HG03280 (cell line): ENCODE measurements around the gene DDX43.
"Not testable (repeated sequence)": the region's sequence is repeated elsewhere in the genome, so short reads cannot be mapped to it uniquely, and the experiment has no call there.

Source experiments
- ATAC-seq: cut with Tn5 transposase; IDR thresholded peaks from one replicate; pipeline ENCODE4 v1.9.1; 2021; ENCODE audit warnings: mild to moderate bottlenecking, moderate library complexity; ENCODE audit not compliant: unreplicated experiment

Gene DDX43

DNA sequence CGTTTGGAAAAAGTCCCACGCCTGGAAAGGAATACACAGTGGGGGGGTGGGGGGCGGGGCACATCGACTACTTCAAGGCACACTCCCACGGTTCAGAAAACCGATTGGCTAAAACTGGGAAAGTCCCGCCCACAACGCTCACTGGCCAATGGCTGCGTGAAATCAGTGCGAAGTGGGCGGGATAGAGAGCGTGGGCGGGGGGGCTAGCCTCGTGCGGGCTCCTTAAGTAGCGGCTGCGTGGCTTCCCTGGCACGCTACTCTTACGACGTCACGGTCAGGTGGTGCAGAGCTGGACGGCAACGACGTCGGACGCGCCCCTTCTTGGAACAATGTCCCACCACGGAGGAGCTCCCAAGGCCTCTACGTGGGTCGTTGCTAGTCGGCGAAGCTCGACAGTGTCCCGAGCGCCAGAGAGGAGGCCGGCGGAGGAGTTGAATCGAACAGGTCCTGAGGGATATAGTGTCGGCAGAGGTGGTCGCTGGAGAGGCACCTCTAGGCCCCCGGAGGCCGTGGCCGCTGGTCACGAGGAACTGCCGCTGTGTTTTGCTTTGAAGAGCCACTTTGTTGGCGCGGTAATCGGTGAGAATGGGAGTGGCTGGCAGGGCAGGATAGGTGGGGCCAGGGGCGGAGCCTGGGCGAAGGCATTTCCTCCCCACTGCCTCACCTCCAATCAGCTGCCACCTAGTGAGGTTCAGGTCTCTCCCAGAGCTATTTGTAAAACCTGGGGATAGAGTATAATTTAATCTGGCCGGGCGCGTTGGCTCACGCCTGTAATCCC lies at the start of gene DDX43:
Gene DDX43 (plus strand): TSS at position 252 of the 778 bp plus-strand sequence. CDS start 78 bp downstream, at position 330.
- peak; percentile 55 for ATAC-seq

DNA sequence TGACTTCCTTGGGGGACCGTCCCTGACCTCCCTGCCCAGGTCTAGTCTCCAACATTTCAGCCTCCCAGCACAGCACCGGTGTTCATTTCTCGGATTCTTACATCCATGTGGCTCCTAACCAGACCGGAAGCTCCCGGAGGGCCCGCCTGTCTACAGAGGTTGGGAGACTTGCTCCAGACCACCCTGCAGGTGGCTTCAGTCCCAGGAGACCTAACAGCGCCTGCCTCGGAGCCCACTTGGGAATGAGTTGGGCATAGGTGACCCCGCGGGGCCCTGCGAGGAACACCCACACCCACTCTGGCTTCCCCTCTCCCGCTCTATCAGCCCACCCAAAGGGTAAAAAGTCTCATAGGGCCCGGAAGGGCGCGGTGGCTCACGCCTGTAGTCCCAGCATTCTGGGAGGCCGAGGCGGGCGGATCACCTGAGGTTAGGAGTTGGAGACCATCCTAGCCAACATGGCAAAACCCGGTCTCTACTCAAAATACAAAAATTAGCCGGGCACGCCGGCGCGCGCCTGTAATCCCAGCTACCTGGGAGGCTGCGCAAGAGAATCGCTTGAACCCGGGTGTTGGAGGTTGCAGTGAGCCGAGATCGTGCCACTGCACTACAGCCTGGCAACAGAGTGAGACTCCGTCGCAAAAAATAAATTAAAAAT lies 46.0 kb upstream of the DDX43 start:
- ATAC-seq: no peak

DNA sequence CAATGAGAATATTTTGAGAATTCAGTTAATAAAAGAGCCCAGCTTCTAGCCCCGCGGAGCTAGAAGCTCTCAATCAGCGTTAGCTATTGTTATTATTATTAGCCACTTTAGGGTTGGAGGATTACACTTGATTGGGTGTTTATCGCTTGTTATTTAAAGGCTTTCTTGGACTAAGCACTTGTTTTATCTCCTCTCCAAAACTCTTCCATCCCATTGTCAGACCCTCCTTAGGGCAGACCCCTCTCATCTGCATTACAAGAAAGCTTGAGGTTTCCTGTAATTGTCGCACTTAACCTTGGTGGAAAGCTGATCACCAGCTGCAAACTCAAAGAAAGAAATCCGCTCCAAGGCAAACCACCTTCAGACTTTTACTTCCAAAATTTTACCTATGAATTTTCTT lies 45.3 kb upstream of the DDX43 start:
- no peak for ATAC-seq

DNA sequence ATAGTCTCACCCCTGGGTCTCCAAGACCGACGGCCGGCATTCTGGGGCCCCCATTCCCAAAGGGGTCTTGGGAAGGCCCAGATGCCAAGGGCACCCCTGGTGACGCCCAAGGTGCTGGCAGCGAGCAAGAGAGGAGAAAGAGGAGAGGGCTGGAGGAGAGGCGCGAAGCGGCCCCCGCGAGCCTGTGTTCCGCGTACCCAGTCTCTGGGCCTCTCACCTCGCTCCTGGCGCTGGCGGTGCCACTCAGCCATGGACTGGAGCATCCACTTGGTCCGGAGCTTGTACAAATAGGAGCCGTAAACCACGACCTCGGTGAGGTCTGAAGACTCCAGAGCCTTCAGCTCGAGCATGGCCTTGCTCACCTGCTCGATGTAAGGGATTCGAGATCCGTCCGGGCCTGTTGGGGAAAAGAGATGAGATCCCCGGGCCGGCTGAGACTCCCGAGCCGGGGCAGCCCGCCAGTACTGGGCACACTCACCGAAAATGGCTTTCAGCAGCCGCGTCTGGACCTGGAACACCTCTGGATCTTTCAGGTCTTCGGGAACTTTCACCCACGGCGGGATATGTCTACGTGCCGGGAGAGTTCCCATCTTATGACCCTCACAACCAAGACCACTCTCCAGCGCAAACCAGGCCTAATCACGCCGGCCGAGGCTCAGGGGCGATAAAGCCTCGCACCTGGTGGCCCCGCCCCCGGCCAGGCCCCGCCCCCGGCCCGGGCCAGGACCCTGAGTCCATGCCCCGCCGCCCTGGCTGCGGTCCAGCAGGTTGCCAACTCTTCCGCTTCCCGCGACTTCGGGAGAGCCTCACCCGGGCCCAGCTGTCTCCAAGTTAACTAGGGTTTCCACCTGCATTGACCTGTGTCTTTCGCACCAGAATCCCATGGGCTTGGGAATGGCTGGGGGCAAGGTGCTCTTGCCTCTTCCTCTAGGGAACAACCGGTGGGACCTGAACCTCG lies 40.7 kb upstream of the DDX43 start, which contains the start of gene DPPA5:
Gene DPPA5 (minus strand): TSS at position 641 of the 958 bp plus-strand sequence. CDS start 51 bp downstream, at position 590.
- no peak for ATAC-seq

DNA sequence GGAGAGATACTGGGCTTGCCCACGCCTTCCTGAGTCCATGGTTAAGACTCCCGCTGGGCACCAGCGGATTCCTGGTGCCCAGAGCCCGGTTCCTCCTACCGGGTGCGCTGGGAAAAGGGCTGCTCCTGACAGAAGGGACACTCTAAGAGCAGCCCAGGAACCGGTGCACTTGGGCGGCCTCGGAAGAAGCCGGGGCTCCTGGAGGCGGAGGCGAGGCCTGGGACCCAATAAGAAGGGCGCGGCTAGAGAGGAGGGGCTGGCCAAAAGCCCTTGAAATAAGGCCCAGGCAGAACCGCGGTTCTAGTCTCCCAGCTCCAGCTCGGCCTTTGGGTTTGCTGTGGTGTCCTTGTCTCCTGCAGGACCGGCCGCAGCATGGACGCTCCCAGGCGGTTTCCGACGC lies 32.3 kb upstream of the DDX43 start, which contains the start of gene KHDC3L:
Gene KHDC3L (plus strand): TSS at position 301 of the 400 bp plus-strand sequence. CDS start 72 bp downstream, at position 373.
- ATAC-seq: no peak

DNA sequence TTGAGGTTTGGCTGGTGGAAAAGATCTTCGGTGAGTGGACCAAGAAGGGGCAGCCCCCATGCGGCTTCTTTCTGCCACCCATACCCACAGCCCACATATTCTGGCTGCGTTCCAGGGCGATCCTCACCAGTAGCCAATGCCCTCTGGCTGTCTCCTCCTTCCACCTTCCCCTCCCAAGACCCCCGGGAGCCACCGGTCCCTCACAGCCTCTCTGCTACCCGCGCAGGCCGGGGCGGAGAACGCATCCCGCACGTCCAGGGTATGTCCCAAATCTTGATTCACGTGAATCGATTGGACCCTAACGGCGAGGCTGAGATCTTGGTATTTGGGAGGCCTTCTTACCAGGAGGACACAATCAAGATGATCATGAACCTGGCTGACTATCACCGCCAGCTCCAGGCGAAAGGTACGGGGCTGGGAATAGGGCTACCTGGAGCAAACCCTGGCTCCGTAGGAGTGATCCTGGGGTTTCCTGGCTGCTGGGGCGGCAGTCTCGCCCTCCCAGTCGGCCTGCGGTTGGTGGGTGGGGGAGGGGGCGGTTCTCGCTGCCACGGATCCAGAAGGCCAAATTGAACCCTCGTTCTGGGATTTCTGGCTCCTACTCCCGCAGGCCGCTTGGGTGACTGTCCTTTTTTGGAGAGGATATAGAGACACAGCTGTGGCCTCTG lies 31.6 kb upstream of the DDX43 start:
- no peak for ATAC-seq

DNA sequence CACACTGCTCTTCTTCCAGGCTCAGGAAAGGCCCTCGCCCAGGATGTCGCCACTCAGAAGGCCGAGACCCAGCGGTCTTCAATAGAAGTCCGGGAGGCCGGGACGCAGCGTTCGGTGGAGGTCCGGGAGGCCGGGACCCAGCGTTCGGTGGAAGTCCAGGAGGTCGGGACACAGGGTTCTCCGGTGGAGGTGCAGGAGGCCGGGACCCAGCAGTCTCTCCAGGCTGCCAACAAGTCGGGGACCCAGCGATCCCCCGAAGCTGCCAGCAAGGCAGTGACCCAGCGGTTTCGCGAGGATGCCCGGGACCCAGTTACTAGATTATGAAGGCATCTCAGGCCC lies 31.1 kb upstream of the DDX43 start:
- no peak for ATAC-seq

DNA sequence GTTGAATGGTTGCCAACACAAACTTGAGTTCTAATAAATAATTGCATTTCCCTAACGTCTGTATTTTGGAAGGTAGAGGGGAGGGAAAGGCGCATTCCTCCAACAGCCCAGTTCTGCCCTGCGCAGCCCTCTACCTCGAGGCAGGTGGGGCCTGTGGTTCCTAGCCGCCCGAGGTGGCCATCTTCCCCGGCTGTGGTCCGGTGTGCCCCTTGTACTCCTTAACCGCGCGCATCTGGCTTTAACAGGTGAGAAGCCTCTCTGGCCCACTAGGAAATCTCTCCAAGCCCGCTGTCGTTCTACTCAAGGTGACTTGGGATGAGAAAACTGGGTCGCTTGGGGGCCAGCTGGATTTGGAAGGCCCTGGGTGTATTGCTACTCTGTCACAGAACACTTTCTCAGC lies 30.5 kb upstream of the DDX43 start:
- ATAC-seq: no peak

DNA sequence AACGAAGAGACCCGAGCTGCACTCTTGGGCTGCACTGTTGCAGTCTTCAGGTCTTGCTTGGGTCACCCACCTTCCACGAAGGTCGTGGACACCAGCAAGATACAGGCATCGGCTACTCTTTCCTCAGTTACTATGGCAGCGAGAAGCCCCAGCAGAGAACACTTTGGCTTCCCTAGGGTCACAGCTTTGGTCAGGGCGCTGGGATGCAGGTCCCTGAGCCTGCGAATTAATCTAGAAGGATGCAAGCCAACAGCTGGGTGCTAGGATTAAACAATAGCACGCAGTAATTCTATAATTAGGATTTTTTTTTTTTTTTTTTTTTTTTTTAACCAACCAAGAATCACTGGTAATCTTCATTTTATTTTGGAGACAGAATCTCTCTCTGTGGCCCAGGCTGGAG lies 30.1 kb upstream of the DDX43 start:
- ATAC-seq: no peak

DNA sequence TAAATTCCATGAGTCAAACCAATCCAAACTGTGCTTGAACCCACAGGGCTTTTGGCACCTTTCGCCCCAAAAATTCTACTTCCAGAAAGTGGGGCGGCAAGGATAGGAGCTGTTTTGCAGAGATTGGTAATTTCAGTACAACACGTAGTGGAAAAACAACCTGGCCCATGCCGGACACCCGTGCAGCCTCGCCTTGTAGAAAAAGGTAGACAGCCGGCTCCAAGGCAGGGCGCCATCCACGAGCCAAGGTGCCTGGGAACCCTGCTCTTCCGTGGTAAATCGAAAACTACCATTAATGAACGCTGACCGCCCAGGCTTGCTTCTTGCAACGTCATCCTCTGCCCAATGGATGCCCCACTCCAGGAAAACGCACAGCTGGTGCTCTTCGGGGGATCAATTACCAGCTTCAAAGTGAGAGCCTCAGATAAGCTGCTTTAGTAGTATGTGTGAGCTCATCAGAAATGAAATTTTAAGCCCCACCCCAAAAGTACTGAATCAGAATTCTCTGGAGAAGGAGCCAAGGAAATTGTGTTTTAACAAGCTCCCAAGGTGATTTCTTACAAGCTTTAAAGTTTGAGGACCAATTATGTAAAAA lies 26.8 kb upstream of the DDX43 start:
- ATAC-seq: no peak

DNA sequence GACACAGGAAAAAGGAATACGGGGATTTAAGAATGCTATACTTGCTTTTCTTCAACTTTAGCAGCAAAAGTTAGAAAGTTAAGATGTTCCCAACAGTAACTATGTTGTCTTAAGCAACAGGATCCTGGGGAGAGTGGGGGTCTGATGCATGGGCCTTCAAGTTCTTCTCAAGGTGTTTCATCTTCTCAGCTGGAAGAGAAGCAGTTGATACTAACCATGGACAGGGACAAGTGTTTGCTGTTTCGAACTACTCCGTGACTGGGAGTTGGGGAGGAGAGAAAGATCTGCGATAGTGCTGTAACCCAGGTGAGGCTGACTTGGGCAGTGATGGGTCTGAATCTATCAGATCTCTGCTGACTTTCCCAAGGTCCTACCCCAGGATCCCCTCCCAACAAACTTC lies 26.0 kb upstream of the DDX43 start:
- no peak for ATAC-seq

DNA sequence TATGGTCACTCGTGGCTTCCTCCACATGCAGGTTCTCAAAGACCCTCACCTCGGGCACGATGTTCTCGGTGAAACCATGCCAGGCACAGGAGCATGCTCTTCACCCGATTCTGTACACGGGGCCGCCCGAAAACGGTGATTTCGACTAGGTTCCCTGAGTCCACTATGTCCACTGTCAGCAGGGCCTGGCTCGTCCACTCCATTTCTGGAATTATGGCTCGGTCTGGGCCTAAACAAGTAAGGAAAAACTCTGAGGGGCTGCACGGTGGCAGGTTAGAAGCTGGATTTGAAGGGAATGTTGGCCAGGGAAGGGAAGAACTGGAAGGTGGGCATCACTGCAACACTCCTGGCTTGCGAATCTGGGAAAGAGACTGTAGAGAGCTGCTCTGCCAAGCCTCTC lies 25.5 kb upstream of the DDX43 start:
- no peak for ATAC-seq

DNA sequence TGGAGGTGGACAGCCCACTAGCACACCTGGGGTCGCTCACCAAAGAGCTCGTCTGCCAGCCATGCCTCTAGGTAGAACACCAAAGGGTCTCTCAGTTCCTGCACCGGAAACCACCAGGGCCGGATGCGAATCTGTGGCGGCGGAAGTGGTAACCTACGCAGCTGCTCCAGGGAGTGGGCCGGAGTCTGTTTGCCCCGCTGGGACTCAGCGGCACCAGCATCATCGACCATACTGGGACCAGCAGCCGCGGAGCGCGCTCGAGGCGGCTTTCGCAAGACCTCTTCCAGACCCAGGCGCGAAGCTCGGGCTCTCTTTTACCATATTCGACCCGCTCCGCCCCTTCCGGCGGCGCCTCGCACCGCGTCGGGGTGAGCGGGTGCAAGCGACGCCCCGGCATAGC lies 25.1 kb upstream of the DDX43 start, which contains the start of gene OOEP:
Gene OOEP (minus strand): TSS at position 335 of the 400 bp plus-strand sequence. CDS start 105 bp downstream, at position 230.
- no peak for ATAC-seq

DNA sequence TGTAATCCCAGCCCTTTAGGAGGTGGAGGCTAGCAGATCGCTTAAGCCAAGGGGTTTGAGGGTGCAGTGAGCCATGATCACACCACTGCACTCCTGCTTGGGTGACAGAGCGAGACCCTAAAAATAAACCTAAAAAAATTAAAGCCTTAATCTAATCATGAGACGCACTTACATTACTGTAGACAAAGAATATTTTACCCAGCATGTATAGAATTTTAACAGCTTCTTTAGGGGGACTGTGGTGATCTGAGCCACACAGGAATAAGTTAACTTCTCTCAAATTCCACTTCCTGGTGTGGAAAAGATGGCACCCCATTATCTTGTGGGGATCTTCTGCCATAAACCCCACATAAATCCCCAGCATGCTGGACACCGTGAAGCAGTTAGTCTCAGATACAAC lies 22.6 kb upstream of the DDX43 start:
- no peak for ATAC-seq

DNA sequence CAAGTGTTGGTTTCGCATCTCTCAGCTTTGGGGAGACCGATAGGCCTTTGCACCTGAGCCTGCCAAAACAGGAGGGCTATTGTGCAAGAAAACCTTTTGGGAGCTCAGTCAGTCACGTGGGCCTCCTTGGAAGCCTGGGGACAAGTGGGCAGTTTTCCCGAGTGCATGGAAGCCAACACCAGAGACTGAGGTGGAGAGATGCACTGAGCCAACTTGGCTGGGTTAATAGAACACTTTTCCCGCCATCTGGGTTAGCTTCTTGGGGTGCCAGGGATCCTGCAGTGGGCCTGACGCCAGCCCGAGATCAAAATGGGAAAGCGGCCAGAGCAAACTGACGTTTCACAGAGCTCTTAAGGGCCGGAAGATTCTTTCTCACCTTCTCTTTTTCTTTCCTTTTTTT lies 22.1 kb upstream of the DDX43 start:
- ATAC-seq: no peak

DNA sequence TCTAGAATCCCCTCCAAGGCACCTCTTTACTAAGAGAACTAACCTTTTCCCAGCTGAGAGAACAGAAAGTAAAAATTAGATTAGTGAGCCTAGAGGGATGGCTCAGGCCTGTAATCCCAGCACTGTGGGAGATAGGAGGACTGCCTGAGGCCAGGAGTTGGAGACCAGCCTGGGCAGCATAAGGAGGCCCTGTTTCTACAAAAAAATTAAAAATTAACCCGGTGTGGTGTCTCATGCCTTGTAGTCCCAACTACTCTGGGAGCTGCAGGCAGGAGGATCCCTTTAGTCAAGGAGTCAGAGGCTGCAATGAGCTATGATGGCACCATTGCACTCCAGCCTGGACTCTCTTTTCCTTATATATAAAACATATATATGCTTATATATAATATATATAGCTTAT lies 19.4 kb upstream of the DDX43 start:
- ATAC-seq: no peak

DNA sequence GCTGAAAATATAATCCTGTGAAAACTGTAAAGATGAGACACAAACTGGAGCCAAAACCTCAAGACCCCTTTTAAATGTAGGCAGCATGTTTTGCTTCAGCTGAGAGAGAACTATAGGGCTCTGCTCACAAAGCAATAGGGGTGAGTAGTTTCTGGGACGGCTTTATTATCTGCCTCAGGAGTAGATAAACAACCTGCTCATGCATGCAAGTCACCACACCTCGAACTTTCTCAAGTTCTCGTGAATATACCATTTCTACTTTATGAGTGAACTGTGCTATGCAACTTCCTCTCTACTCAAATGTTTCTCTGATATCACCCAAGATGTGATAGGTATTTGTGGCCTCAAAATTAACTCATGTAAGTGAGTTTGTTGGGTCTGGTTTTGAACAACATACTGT lies 17.4 kb upstream of the DDX43 start:
- no peak for ATAC-seq

DNA sequence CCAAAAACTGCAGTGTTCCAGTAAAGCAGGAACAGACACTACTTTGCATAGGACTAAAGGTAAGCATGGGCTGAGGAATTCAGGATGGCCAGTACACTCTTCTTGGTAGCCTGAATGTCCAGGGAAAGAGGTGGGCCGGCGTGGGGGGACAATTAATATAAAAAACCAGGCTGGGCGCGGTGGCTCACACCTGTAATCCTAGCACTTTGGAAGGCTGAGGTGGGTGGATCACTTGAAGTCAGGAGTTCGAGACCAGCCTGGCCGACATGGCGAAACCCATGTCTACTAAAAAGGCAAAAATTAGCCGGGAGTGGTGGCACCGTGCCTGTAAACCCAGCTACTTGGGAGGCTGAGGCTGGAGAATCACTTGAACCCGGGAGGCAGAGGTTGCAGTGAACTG lies 13.1 kb upstream of the DDX43 start:
- ATAC-seq: not testable (repeated sequence)

DNA sequence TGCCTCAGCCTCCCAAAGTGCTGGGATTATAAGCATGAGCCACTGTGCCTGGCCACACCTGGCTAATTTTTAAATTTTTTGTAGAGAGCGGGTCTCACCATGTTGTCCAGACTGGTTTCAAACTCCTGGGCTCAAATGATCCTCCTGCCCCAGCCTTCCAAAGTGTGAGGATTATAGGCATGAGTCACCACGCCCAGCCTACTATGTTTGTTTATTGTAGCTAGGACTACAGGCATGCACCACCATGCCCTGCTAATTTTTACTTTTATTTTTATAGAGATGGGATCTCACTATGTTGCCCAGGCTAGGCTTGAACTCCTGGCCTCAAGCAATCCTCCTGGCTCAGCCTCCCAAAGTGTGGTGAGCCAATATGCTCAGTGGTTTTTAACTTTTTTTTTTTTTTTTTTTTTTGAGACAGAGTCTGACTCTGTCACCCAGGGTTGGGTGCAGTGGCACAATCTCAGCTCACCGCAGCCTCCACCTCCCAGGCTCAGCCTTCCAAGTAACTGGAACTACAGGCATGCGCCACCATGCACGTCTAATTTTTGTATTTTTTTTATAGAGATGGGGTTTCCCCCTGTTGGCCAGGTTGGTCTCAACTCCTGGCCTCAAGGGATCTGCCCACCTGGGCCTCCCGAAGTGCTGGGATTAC lies 12.0 kb upstream of the DDX43 start:
- ATAC-seq: no peak

DNA sequence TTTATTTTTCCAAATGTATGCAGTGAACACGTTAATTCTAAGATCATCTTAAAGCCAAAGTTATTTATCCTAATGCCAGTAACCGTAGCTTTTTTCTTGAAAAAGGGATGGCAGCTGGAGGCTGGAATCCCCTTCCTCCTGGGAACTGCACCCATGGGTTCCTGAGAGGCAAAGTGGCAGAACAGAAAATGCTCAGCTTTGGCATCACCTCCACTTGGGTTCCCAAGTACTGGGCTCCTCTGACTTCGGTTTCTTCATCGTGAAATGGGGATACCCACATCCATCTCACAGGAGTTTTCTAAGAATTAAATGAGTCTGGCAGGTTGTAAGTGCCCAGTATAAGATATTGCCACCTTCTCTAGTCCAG lies 6.2 kb upstream of the DDX43 start:
- no peak for ATAC-seq
